ENCODE data around the gene SIRT2. TPM values are rescaled to one million over a fixed set of nuclear protein-coding genes. Genes with fewer than 3 reads are reported as not detected.
A peak's percentile ranks its signal among the peaks of the same experiment; 100 is the strongest.

Gene SIRT2
- total RNA-seq, 1 experiment from 2014 or later = 8.4 TPM

- Histone ChIP-seq H3K23me2 (ENCODE audit: insufficient read length, low read depth, low read length, poor library complexity, severe bottlenecking) (peaks cover 3% of the 10 kb centered on the region), H2AFZ (ENCODE audit: low read length) (no peak overlapping the region), H2BK15ac (ENCODE audit: low read depth, low read length) (no peak overlapping the region), H2BK20ac (ENCODE audit: low read depth, low read length, poor library complexity, severe bottlenecking) (no peak overlapping the region), H3K23ac (ENCODE audit: insufficient read length, low read depth, low read length) (no peak overlapping the region), H2AK5ac (ENCODE audit: insufficient read length, low read length) (no peak overlapping the region), H4K5ac (ENCODE audit: insufficient read length, low read depth, low read length) (no peak overlapping the region), H2BK5ac (ENCODE audit: insufficient read length, low read length) (no peak overlapping the region), H4K8ac (replicated peaks; ENCODE audit: insufficient read length, low read depth, low read length) (no peak overlapping the region), H3K14ac (ENCODE audit: insufficient read depth, low read length) (no peak overlapping the region), H2BK12ac (ENCODE audit: insufficient read length, low read depth, low read length) (no peak overlapping the region), H3K27me3 (ENCODE audit: insufficient read depth, low read length) (no peaks in the 10 kb centered on the region), H3K18ac (ENCODE audit: insufficient read length, low read depth, low read length) (no peak overlapping the region), H3T11ph (ENCODE audit: low read length) (no peak overlapping the region), H3K4me1 (ENCODE audit: insufficient read depth, low read length) (peaks cover 2% of the 10 kb centered on the region; the same call in 1 of the 2 replicates), H3K79me1 (ENCODE audit: insufficient read depth, low read depth, low read length, poor library complexity, severe bottlenecking) (no peaks in the 10 kb centered on the region), H4K91ac (ENCODE audit: insufficient read length, low read depth, low read length) (no peak overlapping the region), H2BK120ac (ENCODE audit: low read depth, low read length, poor library complexity, severe bottlenecking) (no peak overlapping the region), H3K27ac (ENCODE audit: insufficient read length, low read depth, low read length) (no peak overlapping the region), H3K9ac (ENCODE audit: extremely low read depth, insufficient read length, low read length) (no peak overlapping the region), H3K4ac (ENCODE audit: low read depth, low read length) (no peak overlapping the region), H3K56ac (ENCODE audit: insufficient read length, low read depth, low read length) (no peak overlapping the region), H3K79me2 (ENCODE audit: insufficient read depth, low read length) (no peaks in the 10 kb centered on the region), H3K9me3 (ENCODE audit: control insufficient read depth, low read depth, low read length) (no peaks in the 10 kb centered on the region), H3K4me2 (ENCODE audit: insufficient read depth, insufficient read length, low read length) (no peak overlapping the region), H4K20me1 (ENCODE audit: control insufficient read depth, insufficient read depth, insufficient read length) (no peaks in the 10 kb centered on the region)
- H3K27me3 Mint-ChIP-seq (ENCODE audit: low read depth) = no peaks in the 10 kb centered on the region
- peaks cover 6 to 7% of the 10 kb centered on the region in 2 experiments for H3K4me1 Mint-ChIP-seq
- no peak overlapping the region for H3K4me3 Mint-ChIP-seq
- peak overlapping the region in 2 of 3 experiments; percentile 40 to 92; a peak in 3 of 7 replicates for H3K27ac Mint-ChIP-seq
- TF ChIP-seq CTCF (conservative IDR thresholded peaks at IDR 0.05) = no peak
- peaks cover 52 to 72% (median 55%) of the 10 kb centered on the region in 3 experiments for H3K36me3 Mint-ChIP-seq (ENCODE audit: insufficient read depth in 1 of 3, low read depth in 3 of 3)
- DNase-seq = no peak
- no CpG with 5 or more reads among the region's 8 CpGs for WGBS (ENCODE audit: extremely low coverage, insufficient read length, low lambda C conversion rate)
- H3K9me3 Mint-ChIP-seq = no peaks in the 10 kb centered on the region; a peak in 1 of 5 replicates
These were observed 63.0 kb downstream of the SIRT2 start for GRCh38 chr19:38836159-38836982.

Measured in H9 (cell line).